WTC11 (cell line): ENCODE data around the gene AJM1. TPM values are rescaled to one million over a fixed set of nuclear protein-coding genes. Genes with fewer than 3 reads are reported as not detected.

Experiments
- ATAC-seq: fragments of 200-7000 bp; cut with Tn5 transposase; 2 replicates; pipeline ENCODE4 v1.10.0; 2021; ENCODE audit warnings: mild to moderate bottlenecking, moderate library complexity
- CTCF ChIA-PET: fragments of 300-600 bp; sonication (Branson Sonifier 250); formaldehyde crosslinking; loops from one replicate; lab custom pipeline; 2021; ENCODE audit warnings: antibody characterized with exemption; lab: Charles Lee
- POLR2A ChIA-PET: fragments of 350-600 bp; sonication (Branson Sonifier 250); formaldehyde crosslinking; loops from one replicate; lab custom pipeline; 2021; ENCODE audit warnings: antibody characterized with exemption; lab: Charles Lee
- DNase-seq: peaks from one replicate; pipeline ENCODE4 v3.0.0; 2021; ENCODE audit warnings: low spot score
- H3K27ac Mint-ChIP-seq: 2 replicates; pipeline ENCODE4 v1.8.0; 2021; ENCODE audit warnings: mixed read lengths
- H3K27me3 Mint-ChIP-seq: 2 replicates; pipeline ENCODE4 v1.8.0; 2021; ENCODE audit warnings: low read depth, mild to moderate bottlenecking, moderate library complexity, mixed read lengths
- H3K36me3 Mint-ChIP-seq: 2 replicates; pipeline ENCODE4 v1.8.0; 2021; ENCODE audit warnings: mixed read lengths
- H3K4me1 Mint-ChIP-seq: 2 replicates; pipeline ENCODE4 v1.8.0; 2022; ENCODE audit warnings: mixed read lengths
- H3K4me3 Mint-ChIP-seq: 2 replicates; pipeline ENCODE4 v1.8.0; 2021; ENCODE audit warnings: mild to moderate bottlenecking, moderate library complexity, mixed read lengths
- H3K9me3 Mint-ChIP-seq: 2 replicates; pipeline ENCODE4 v1.8.0; 2021; ENCODE audit warnings: mixed read lengths
- E2F1 ChIP-seq: sonication (generic); formaldehyde crosslinking; IDR thresholded peaks from 2 replicates; pipeline ENCODE4 v1.8.0; 2022; ENCODE audit warnings: mild to moderate bottlenecking, missing genetic modification reagents
- ETV6 ChIP-seq: sonication (generic); formaldehyde crosslinking; IDR thresholded peaks from 2 replicates; pipeline ENCODE4 v1.8.1; 2022; ENCODE audit warnings: mild to moderate bottlenecking, missing genetic modification reagents
- GTF2I ChIP-seq: fragments of 250-450 bp; sonication (Bioruptor Pico); conservative IDR thresholded peaks from 2 replicates; pipeline ENCODE4 v1.4.0; 2021; ENCODE audit warnings: mild to moderate bottlenecking
- MLX ChIP-seq: sonication (generic); formaldehyde crosslinking; IDR thresholded peaks from 2 replicates; pipeline ENCODE4 v1.8.1; 2023; ENCODE audit warnings: mild to moderate bottlenecking, missing genetic modification reagents, moderate library complexity
- NR1H2 ChIP-seq: sonication (generic); formaldehyde crosslinking; IDR thresholded peaks from 2 replicates; pipeline ENCODE4 v1.9.0; 2021; ENCODE audit warnings: mild to moderate bottlenecking, moderate library complexity, missing genetic modification reagents
- NR2C2 ChIP-seq: sonication (generic); formaldehyde crosslinking; IDR thresholded peaks from 2 replicates; pipeline ENCODE4 v1.8.0; 2022; ENCODE audit warnings: mild to moderate bottlenecking, missing genetic modification reagents
- OVOL2 ChIP-seq: fragments of 250-450 bp; sonication (Bioruptor Pico); IDR thresholded peaks from 2 replicates; pipeline ENCODE4 v1.9.0; 2021; ENCODE audit warnings: mild to moderate bottlenecking, borderline replicate concordance
- PRDM15 ChIP-seq: sonication (generic); formaldehyde crosslinking; IDR thresholded peaks from 2 replicates; pipeline ENCODE4 v1.8.0; 2022; ENCODE audit warnings: missing genetic modification reagents
- PREB ChIP-seq: sonication (generic); formaldehyde crosslinking; IDR thresholded peaks from 2 replicates; pipeline ENCODE4 v1.8.1; 2022; ENCODE audit warnings: mild to moderate bottlenecking, missing genetic modification reagents, moderate library complexity, borderline replicate concordance
- PRRX2 ChIP-seq: fragments of 250-450 bp; sonication (Bioruptor Pico); IDR thresholded peaks from 2 replicates; pipeline ENCODE4 v1.8.0; 2021; ENCODE audit warnings: mild to moderate bottlenecking
- SP1 ChIP-seq: sonication (generic); formaldehyde crosslinking; conservative IDR thresholded peaks from 2 replicates; pipeline ENCODE4 v1.8.1; 2022; ENCODE audit warnings: missing genetic modification reagents
- ZNF396 ChIP-seq: fragments of 250-450 bp; sonication (Bioruptor Pico); IDR thresholded peaks from 2 replicates; pipeline ENCODE4 v1.8.0; 2021; ENCODE audit warnings: mild to moderate bottlenecking, moderate library complexity, borderline replicate concordance
- ZNF416 ChIP-seq: fragments of 250-450 bp; sonication (Bioruptor Pico); IDR thresholded peaks from 2 replicates; pipeline ENCODE4 v1.9.0; 2021; ENCODE audit warnings: mild to moderate bottlenecking, inconsistent platforms
- ZNF423 ChIP-seq: fragments of 250-450 bp; sonication (Bioruptor Pico); IDR thresholded peaks from 2 replicates; pipeline ENCODE4 v2.1.2; 2022; ENCODE audit warnings: mild to moderate bottlenecking, moderate library complexity
- ZNF532 ChIP-seq: fragments of 250-450 bp; sonication (Bioruptor Pico); IDR thresholded peaks from 2 replicates; pipeline ENCODE4 v1.9.0; 2021; ENCODE audit warnings: mild to moderate bottlenecking, borderline replicate concordance
- ZNF671 ChIP-seq: fragments of 250-450 bp; sonication (Bioruptor Pico); IDR thresholded peaks from 2 replicates; pipeline ENCODE4 v1.8.0; 2021; ENCODE audit warnings: mild to moderate bottlenecking
- total RNA-seq: library from RNA; stranded (reverse); gene quantifications from 3 replicates; pipeline ENCODE4 v1.2.3, GENCODE V29; 2021
- TF ChIP-seq, protein P1 (sequence below): sonication (generic); formaldehyde crosslinking; conservative IDR thresholded peaks from 2 replicates; pipeline ENCODE4 v1.8.1; 2022; ENCODE audit warnings: mild to moderate bottlenecking, missing genetic modification reagents
- TF ChIP-seq, protein P2 (sequence below): sonication (generic); formaldehyde crosslinking; IDR thresholded peaks from 2 replicates; pipeline ENCODE4 v1.8.0; 2022; ENCODE audit warnings: mild to moderate bottlenecking, missing genetic modification reagents
- TF ChIP-seq, protein P3 (sequence below): sonication (generic); formaldehyde crosslinking; IDR thresholded peaks from 2 replicates; pipeline ENCODE4 v1.8.0; 2023; ENCODE audit warnings: missing genetic modification reagents

Gene AJM1
- total RNA-seq, 1 experiment from 2014 or later: 1.6 TPM

- Mint-ChIP-seq H3K4me1 (no peaks in the 10 kb centered on the region), H3K4me3 (no peak overlapping the region), H3K9me3 (no peaks in the 10 kb centered on the region), H3K36me3 (peaks cover 30% of the 10 kb centered on the region), H3K27ac (no peak overlapping the region), H3K27me3 (no peaks in the 10 kb centered on the region)
- ChIA-PET CTCF (no interaction called here), POLR2A (no interaction called here)
- ATAC-seq (no peak), DNase-seq (peak; percentile 8)
- TF ChIP-seq ZNF532 (CRISPR knock-in tag) (no peak), PREB (CRISPR knock-in tag) (no peak), ETV6 (CRISPR knock-in tag) (no peak), PRRX2 (no peak), ZNF671 (no peak), GTF2I (no peak), NR1H2 (no peak), OVOL2 (CRISPR knock-in tag) (no peak), ZNF423 (CRISPR knock-in tag) (no peak), SP1 (CRISPR knock-in tag) (no peak), ZNF396 (CRISPR knock-in tag) (no peak), NR2C2 (CRISPR knock-in tag) (no peak), ZNF416 (no peak), E2F1 (no peak), PRDM15 (no peak), MLX (CRISPR knock-in tag) (no peak)
- TF ChIP-seq, protein P1, sequence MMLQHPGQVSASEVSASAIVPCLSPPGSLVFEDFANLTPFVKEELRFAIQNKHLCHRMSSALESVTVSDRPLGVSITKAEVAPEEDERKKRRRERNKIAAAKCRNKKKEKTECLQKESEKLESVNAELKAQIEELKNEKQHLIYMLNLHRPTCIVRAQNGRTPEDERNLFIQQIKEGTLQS (CRISPR knock-in tag): no peak
- TF ChIP-seq, protein P2, sequence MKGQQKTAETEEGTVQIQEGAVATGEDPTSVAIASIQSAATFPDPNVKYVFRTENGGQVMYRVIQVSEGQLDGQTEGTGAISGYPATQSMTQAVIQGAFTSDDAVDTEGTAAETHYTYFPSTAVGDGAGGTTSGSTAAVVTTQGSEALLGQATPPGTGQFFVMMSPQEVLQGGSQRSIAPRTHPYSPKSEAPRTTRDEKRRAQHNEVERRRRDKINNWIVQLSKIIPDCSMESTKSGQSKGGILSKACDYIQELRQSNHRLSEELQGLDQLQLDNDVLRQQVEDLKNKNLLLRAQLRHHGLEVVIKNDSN (CRISPR knock-in tag): no peak
- TF ChIP-seq, protein P3, sequence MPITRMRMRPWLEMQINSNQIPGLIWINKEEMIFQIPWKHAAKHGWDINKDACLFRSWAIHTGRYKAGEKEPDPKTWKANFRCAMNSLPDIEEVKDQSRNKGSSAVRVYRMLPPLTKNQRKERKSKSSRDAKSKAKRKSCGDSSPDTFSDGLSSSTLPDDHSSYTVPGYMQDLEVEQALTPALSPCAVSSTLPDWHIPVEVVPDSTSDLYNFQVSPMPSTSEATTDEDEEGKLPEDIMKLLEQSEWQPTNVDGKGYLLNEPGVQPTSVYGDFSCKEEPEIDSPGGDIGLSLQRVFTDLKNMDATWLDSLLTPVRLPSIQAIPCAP: no peak
Observed at GRCh38 chr9:136831720-136832104, 10.6 kb upstream of the AJM1 start.
